Measurements from ENCODE around the gene MMP26.

Gene MMP26

DNA sequence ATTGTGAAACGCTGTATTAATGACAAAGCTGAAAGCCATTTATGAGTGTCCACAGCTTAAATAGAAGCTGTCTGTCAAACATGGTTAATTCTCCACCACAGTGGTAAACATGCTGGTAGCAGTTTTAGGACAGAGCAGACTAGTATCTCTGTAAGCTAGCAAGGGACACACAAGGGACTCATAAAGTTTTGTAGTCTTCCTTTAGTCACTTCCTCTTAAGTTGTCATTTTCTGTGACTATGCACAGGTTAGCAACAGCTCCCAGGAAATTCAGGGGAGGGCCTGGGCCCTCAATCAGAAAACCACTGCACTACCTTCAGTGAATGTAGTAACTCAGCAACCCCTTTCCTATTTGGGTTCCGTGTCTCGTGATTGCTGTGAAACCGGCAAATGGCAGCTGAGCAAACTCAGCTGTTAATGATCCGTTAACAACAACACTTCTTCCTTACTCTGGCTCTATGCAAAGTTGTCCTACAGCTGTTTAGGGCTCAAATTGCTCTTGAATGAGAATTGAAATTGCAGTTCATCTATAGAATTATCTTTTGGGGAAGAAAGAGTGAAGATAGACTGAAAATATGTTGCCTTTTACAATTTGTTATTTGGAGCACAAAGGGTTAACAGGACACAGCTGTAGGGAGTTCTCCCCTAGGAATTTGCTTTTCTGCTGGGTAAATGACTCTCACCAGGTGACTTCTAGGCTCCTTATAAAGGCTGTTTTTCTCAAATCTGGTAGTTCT lies at the start of gene MMP26:
MMP26 (plus strand) TSS at position 731 of the 736 bp plus-strand sequence.
- DNase-seq (ENCODE audit: low read depth in 2 of 2) = no peak

GRCh38 chr11:4658629-4659445 lies 45.7 kb upstream of the MMP26 start:
- DNase-seq (ENCODE audit: low read depth in 2 of 2) = no peak

GRCh38 chr11:4662876-4663275 lies 41.7 kb upstream of the MMP26 start:
- DNase-seq (ENCODE audit: low read depth in 2 of 2) = no peak

- no peak for DNase-seq (ENCODE audit: low read depth in 2 of 2)
These were observed 40.4 kb upstream of the MMP26 start for GRCh38 chr11:4664183-4664582.

GRCh38 chr11:4664786-4665185 lies 39.8 kb upstream of the MMP26 start:
- no peak for DNase-seq (ENCODE audit: low read depth in 2 of 2)

GRCh38 chr11:4665424-4665823 lies 39.2 kb upstream of the MMP26 start:
- DNase-seq (ENCODE audit: low read depth in 2 of 2) = no peak

DNA sequence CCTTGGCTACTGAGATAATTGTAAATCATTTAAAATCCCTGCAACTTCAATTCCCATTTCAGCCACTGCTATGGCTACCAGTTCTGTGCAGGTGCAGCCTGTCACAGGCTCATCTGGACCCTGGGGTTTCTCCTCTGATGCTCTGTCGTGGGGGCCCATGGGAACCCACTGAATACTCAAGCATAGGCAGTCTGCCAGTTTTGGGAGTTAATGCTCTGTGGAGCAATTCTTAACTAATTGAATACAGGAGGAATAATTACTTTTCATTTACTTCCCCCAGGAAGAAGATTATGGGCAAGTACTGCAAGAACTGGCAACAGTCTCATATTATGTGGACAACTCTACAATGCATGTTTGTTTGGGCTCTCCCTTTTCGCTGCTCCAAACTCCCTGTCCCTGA lies 32.8 kb upstream of the MMP26 start:
- no peak for DNase-seq (ENCODE audit: low read depth in 2 of 2)

DNA sequence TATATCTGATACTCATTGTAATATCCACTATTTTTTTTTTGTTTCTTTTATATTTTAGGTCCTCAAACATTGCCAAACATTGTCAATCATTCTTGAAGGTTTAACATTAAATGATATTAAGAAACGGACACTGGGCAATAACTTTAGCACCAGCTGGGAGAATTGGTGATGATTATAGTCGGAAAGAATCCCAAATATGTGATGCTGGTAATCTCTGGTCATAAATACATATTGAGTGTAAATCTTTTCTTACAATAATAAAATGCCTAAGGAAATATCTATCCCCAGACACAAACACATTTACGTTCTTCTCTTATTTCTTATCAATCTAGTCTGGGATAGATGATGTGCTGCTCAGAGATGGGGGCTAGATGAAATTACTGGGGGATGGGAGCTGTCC lies 32.1 kb upstream of the MMP26 start:
- no peak for DNase-seq (ENCODE audit: low read depth in 2 of 2)

DNA sequence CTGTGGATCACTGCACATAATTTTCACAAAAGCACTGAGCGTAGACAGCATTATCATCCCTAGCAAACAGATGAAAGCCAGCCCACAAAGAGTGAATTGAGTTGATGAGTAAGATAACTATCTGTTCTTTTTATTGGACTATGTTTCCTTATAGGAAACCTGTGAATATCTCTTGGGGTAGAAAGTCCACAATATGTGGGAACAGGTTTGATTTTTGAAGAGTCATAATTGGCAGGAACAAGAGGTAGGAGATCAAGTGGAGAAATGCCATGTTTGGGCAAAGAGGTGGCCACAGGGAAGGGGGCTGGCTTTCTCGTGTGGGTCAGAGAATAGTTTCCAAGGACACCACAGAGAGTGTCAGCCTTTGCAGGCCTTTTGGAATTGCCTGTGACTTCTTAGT lies 30.8 kb upstream of the MMP26 start:
- DNase-seq (ENCODE audit: low read depth in 2 of 2) = no peak

DNA sequence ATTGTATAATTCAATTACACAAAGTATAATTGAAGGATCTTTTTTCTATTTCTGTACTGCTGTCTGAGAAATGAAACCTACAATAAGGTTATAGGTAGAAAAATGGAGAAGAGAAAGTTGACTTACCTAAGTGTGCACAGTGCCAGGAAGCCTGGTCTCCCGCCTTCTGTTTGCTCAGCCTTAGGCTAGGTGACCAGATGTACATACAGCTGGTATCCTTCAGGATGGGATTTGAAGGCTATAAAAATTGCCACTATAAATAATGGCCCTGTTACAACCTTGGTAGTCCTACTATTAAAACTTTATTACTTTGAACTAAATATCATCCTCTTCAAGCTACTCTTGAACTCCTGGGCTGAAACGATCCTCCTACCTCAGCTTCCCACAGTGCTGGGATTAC lies 26.6 kb upstream of the MMP26 start:
- no peak for DNase-seq (ENCODE audit: low read depth in 2 of 2)

GRCh38 chr11:4680341-4680740 lies 24.2 kb upstream of the MMP26 start:
- no peak for DNase-seq (ENCODE audit: low read depth in 2 of 2)

- DNase-seq (ENCODE audit: low read depth in 2 of 2) = no peak
These were observed 21.8 kb upstream of the MMP26 start for GRCh38 chr11:4682623-4683419.

DNA sequence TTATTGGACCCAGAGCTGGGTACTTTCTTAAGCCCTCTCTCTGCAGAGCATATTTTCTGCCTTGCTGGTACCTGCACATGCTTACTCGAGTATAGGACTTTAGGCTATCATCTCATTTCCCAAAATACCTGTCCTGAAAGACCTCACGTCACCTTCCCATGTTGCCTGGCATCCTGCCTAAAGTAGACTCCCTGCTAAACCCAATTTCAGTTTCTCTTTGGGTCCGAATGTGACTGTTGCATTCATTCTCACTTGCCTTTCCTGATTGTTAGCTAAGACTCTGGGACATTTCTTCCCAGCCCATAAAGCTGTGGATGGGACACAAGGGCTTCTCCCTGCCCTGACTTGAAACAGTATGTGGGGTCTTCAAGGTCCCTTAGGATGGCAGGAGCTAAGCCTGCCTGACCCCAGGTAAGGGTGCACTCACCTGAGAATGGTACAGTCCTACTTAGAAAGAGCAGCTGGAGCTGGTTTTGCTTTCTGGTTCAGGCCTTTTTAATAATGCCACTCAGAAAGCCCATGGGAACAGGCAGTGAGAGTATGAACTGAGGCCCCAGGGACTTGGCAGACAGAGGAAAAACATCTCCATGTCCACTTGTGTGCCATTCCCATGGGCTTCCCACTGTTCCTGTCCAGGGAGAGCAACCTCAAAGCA lies 19.8 kb upstream of the MMP26 start:
- DNase-seq (ENCODE audit: low read depth in 2 of 2) = no peak

DNA sequence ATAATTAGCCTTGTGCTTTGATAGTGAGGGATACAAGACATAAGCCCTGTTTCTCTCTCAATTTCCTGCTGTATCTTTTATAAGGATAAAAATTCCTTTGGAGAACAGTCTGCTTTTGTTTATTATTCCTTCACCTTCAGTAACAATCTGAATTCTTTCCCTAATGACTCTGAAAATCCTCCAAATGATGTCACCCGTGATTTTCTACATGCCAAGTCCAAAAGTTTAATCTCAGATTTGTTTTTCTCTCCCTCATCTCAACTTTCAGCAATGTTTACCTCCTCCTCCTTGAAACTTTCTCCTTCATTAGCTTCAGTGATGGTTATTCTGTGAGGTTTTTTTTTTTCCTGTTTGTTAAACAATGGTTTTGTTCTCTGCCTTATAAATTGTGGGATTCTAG lies 9.1 kb upstream of the MMP26 start:
- no peak for DNase-seq (ENCODE audit: low read depth in 2 of 2)

DNA sequence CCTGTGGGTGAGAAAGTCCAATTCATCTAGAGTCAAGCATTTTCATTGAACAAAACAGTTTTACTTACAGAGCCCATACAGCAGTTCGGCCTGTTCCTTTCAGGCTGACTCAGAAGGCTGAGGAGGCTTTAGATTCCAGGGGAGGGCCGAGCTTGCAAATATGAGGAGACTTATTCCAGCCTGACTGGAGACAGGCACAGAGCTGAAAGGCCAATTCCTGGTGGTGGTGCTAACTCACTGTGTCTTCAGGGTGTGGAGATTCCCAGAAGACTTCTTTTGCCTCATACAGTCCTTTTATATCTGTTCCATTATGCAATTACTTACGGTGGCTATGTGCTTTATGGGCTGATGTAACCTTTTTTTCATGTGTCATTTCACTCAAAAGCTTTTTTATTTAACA lies 7.0 kb upstream of the MMP26 start, which contains the start of gene OR51E2:
OR51E2 (minus strand) TSS at position 269 of the 400 bp plus-strand sequence. CDS start 15,142 bp downstream, outside the sequence.
- DNase-seq (ENCODE audit: low read depth in 2 of 2) = no peak

- no peak for DNase-seq (ENCODE audit: low read depth in 2 of 2)
These were observed 4.7 kb upstream of the MMP26 start for GRCh38 chr11:4699697-4700435.

- DNase-seq (ENCODE audit: low read depth in 2 of 2) = no peak
These were observed 4.2 kb upstream of the MMP26 start for GRCh38 chr11:4700436-4700820.

GRCh38 chr11:4704790-4705334 lies 278 bp downstream of the MMP26 start:
- DNase-seq (ENCODE audit: low read depth in 2 of 2) = no peak

- DNase-seq (ENCODE audit: low read depth in 2 of 2) = no peak
These were observed 8.7 kb downstream of the MMP26 start for GRCh38 chr11:4713241-4713640.

GRCh38 chr11:4714300-4714699 lies 9.7 kb downstream of the MMP26 start:
- no peak for DNase-seq (ENCODE audit: low read depth in 2 of 2)

Measured in stimulated activated CD4-positive, alpha-beta T cell treated with anti-CD3 and anti-CD28 coated beads, Interleukin-1b, Interleukin-23, amount 100 ng/mL, for 4 hours (primary cell).